ENCODE measurements around the gene AJAP1. TPM values are rescaled to one million over a fixed set of nuclear protein-coding genes. Genes with fewer than 3 reads are reported as not detected.
A peak's percentile ranks its signal among the peaks of the same experiment; 100 is the strongest.

Gene AJAP1
- polyA plus RNA-seq, 10 donors, result 0.48 to 1.3 (median 0.65) TPM

- DNase-seq, result no peak
Measured at GRCh38 chr1:4729090-4729471, 74.7 kb downstream of the AJAP1 start.

GRCh38 chr1:4730078-4730477 is 75.7 kb downstream of the AJAP1 start:
- no peak for DNase-seq

GRCh38 chr1:4733446-4734177 is 79.2 kb downstream of the AJAP1 start:
- no peak for DNase-seq

- no peak for DNase-seq
Measured at GRCh38 chr1:4734219-4734618, 79.8 kb downstream of the AJAP1 start.

- DNase-seq, result peak in 1 of 3 donors; percentile 24
Measured at GRCh38 chr1:4734791-4735190, 80.4 kb downstream of the AJAP1 start.

- DNase-seq, result no peak
Measured at GRCh38 chr1:4736254-4736653, 81.8 kb downstream of the AJAP1 start.

- no peak for DNase-seq
Measured at GRCh38 chr1:4741876-4742423, 87.5 kb downstream of the AJAP1 start.

GRCh38 chr1:4743978-4744750 is 89.8 kb downstream of the AJAP1 start:
- no peak for DNase-seq

- DNase-seq, result no peak
Measured at GRCh38 chr1:4745560-4745959, 91.2 kb downstream of the AJAP1 start.

- DNase-seq, result no peak
Measured at GRCh38 chr1:4749406-4749805, 95.0 kb downstream of the AJAP1 start.

GRCh38 chr1:4750177-4750576 is 95.8 kb downstream of the AJAP1 start:
- DNase-seq, result no peak

GRCh38 chr1:4752059-4752458 is 97.7 kb downstream of the AJAP1 start:
- DNase-seq, result no peak

- no peak for DNase-seq
Measured at GRCh38 chr1:4754816-4755215, 100.4 kb downstream of the AJAP1 start.

GRCh38 chr1:4755301-4755845 is 101.0 kb downstream of the AJAP1 start:
- peak in 1 of 3 donors; percentile 72 for DNase-seq

- DNase-seq, result no peak
Measured at GRCh38 chr1:4755864-4756504, 101.6 kb downstream of the AJAP1 start.

GRCh38 chr1:4756851-4757580 is 102.6 kb downstream of the AJAP1 start:
- DNase-seq, result no peak

- no peak for DNase-seq
Measured at GRCh38 chr1:4759671-4760070, 105.3 kb downstream of the AJAP1 start.

GRCh38 chr1:4760088-4760487 is 105.7 kb downstream of the AJAP1 start:
- no peak for DNase-seq

- DNase-seq, result no peak
Measured at GRCh38 chr1:4761324-4761723, 106.9 kb downstream of the AJAP1 start.

- no peak for DNase-seq
Measured at GRCh38 chr1:4762146-4762545, 107.7 kb downstream of the AJAP1 start.

- DNase-seq, result no peak
Measured at GRCh38 chr1:4767308-4767707, 112.9 kb downstream of the AJAP1 start.

GRCh38 chr1:4768553-4768952 is 114.1 kb downstream of the AJAP1 start:
- no peak for DNase-seq

All from muscle of back (tissue), 11 donors.